ENCODE data around the gene AZIN2.
"Not testable (repeated sequence)": the region's sequence is repeated elsewhere in the genome, so short reads cannot be mapped to it uniquely, and the experiment has no call there.

DNA sequence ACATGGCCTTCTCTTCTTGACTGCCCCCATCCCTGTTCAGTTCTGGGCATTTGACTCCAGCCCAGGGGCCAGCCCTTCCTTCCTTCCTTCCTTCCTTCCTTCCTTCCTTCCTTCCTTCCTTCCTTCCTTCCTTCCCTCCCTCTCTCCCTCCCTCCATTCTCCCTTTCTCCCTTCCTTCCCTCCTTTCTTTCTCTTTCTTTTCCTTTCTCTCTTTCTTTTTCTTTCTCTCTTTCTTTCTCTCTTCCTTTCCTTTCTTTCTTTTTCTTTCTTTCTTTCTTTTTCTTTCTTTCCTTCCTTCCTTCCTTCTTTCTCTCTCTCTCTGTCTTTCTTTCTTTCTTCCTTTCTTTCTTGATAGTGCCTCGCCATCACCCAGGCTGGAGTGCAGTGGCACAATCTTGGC is 55.1 kb downstream of the AZIN2 start:
- not testable (repeated sequence) for TF ChIP-seq POLR2AphosphoS5, POLR2A (IDR thresholded peaks at IDR 0.05; ENCODE audit: low read depth, low read length)

Measured in GM12891 (cell line).